MM.1S (cell line): ENCODE data around the gene PDE4C.

ENCODE experiments used
- DNase-seq: peaks from one replicate; pipeline ENCODE4 v3.0.0-alpha.2; 2015
- H2AFZ ChIP-seq: fragments of 300-600 bp; sonication (generic); 2 replicates; pipeline ENCODE4 v1.6.0; 2016; ENCODE audit warnings: antibody characterized with exemption, low read length
- H3F3A ChIP-seq: fragments of 300-600 bp; sonication (generic); 2 replicates; pipeline ENCODE4 v1.6.1; 2016; ENCODE audit warnings: mild to moderate bottlenecking, antibody characterized with exemption, low read length, moderate library complexity, mixed read lengths; ENCODE audit not compliant: insufficient read depth
- H3K27ac ChIP-seq: fragments of 300-600 bp; sonication (generic); 2 replicates; pipeline ENCODE4 v1.5.1; 2016; ENCODE audit warnings: mild to moderate bottlenecking, low read length
- H3K27me3 ChIP-seq: fragments of 300-600 bp; sonication (generic); replicated peaks from 2 replicates; pipeline ENCODE4 v1.6.0; 2016; ENCODE audit warnings: low read length; ENCODE audit not compliant: insufficient read depth
- H3K36me3 ChIP-seq: fragments of 300-600 bp; sonication (generic); replicated peaks from 2 replicates; pipeline ENCODE4 v1.6.1; 2016; ENCODE audit warnings: mild to moderate bottlenecking, low read length, mixed read lengths; ENCODE audit not compliant: insufficient read depth
- H3K4me1 ChIP-seq: fragments of 300-600 bp; sonication (generic); 2 replicates; pipeline ENCODE4 v1.6.1; 2016; ENCODE audit warnings: low read length, mixed read lengths
- H3K4me2 ChIP-seq: fragments of 300-600 bp; sonication (generic); 2 replicates; pipeline ENCODE4 v1.6.0; 2016; ENCODE audit warnings: low read depth, low read length
- H3K4me3 ChIP-seq: fragments of 300-600 bp; sonication (generic); 2 replicates; pipeline ENCODE4 v1.5.1; 2016; ENCODE audit warnings: low read length, mixed read lengths
- H3K79me2 ChIP-seq: fragments of 300-600 bp; sonication (generic); 2 replicates; pipeline ENCODE4 v1.6.1; 2016; ENCODE audit warnings: mixed run types, low read length, mixed read lengths
- H3K9ac ChIP-seq: fragments of 300-600 bp; sonication (generic); 2 replicates; pipeline ENCODE4 v1.6.1; 2016; ENCODE audit warnings: low read length, mixed read lengths
- H3K9me2 ChIP-seq: fragments of 300-600 bp; sonication (generic); replicated peaks from 2 replicates; pipeline ENCODE4 v1.6.1; 2016; ENCODE audit warnings: mild to moderate bottlenecking, low read length, mixed read lengths; ENCODE audit not compliant: insufficient read depth
- H3K9me3 ChIP-seq: fragments of 300-600 bp; sonication (generic); replicated peaks from 2 replicates; pipeline ENCODE4 v1.6.1; 2016; ENCODE audit warnings: mild to moderate bottlenecking, low read length, mixed read lengths; ENCODE audit not compliant: insufficient read depth
- H4K20me1 ChIP-seq: fragments of 300-600 bp; sonication (generic); 2 replicates; pipeline ENCODE4 v1.6.1; 2016; ENCODE audit warnings: mild to moderate bottlenecking, low read length, moderate library complexity, mixed read lengths; ENCODE audit not compliant: insufficient read depth
- CTCF ChIP-seq: fragments of 300-600 bp; sonication (generic); IDR thresholded peaks from 2 replicates; pipeline ENCODE4 v1.5.1; 2016; ENCODE audit warnings: antibody characterized with exemption, low read length, mixed read lengths
- EZH2 ChIP-seq: fragments of 300-600 bp; sonication (generic); optimal IDR thresholded peaks from 2 replicates; pipeline ENCODE3; 2017; ENCODE audit warnings: low read depth, mild to moderate bottlenecking, antibody characterized with exemption, low read length, mixed read lengths
- EZH2phosphoT487 ChIP-seq: fragments of 300-600 bp; sonication (generic); IDR thresholded peaks from 2 replicates; pipeline ENCODE4 v1.6.1; 2018; ENCODE audit warnings: antibody characterized with exemption, low read length

PDE4C gene

GRCh38 chr19:18269070-18269723, 43.0 kb upstream of the PDE4C start:
- no peaks in the 10 kb centered on the region for H3K9me2 ChIP-seq

GRCh38 chr19:18266771-18267686, 40.8 kb upstream of the PDE4C start:
- H2AFZ ChIP-seq, result no peak overlapping the region
- TF ChIP-seq EZH2phosphoT487 (no peak), EZH2 (no peak), CTCF (no peak)

More at GRCh38 chr19:18269070-18269723, 43.0 kb upstream of the PDE4C start:
- Histone ChIP-seq H3F3A (no peaks in the 10 kb centered on the region), H2AFZ (no peak overlapping the region), H3K4me2 (no peak overlapping the region), H3K9me3 (no peaks in the 10 kb centered on the region), H4K20me1 (no peaks in the 10 kb centered on the region), H3K4me3 (no peak overlapping the region), H3K9ac (no peak overlapping the region), H3K27ac (no peak overlapping the region), H3K4me1 (no peaks in the 10 kb centered on the region), H3K79me2 (no peaks in the 10 kb centered on the region), H3K27me3 (peaks cover 42% of the 10 kb centered on the region), H3K36me3 (no peaks in the 10 kb centered on the region)
- DNase-seq, result no peak
- TF ChIP-seq CTCF, result no peak
- TF ChIP-seq EZH2phosphoT487, result no peak
- no peak for TF ChIP-seq EZH2

GRCh38 chr19:18265582-18265981, 39.3 kb upstream of the PDE4C start:
- no peaks in the 10 kb centered on the region for H3K9me3 ChIP-seq
- no peak for TF ChIP-seq EZH2
- TF ChIP-seq CTCF, result no peak
- TF ChIP-seq EZH2phosphoT487, result no peak
- H4K20me1 ChIP-seq, result no peaks in the 10 kb centered on the region
- H3K4me1 ChIP-seq, result no peaks in the 10 kb centered on the region
- H3F3A ChIP-seq, result no peaks in the 10 kb centered on the region
- no peak overlapping the region for H3K4me3 ChIP-seq
- H3K9ac ChIP-seq, result no peak overlapping the region
- no peaks in the 10 kb centered on the region for H3K36me3 ChIP-seq
- no peak overlapping the region for H3K27ac ChIP-seq
- no peak overlapping the region for H2AFZ ChIP-seq
- H3K4me2 ChIP-seq, result no peak overlapping the region
- no peaks in the 10 kb centered on the region for H3K9me2 ChIP-seq
- DNase-seq, result no peak
- no peaks in the 10 kb centered on the region for H3K79me2 ChIP-seq
- peaks cover 58% of the 10 kb centered on the region for H3K27me3 ChIP-seq

More at GRCh38 chr19:18266771-18267686, 40.8 kb upstream of the PDE4C start:
- Histone ChIP-seq H3K27ac (no peak overlapping the region), H3K4me1 (no peaks in the 10 kb centered on the region), H3K9me3 (no peaks in the 10 kb centered on the region), H3F3A (no peaks in the 10 kb centered on the region), H3K9me2 (no peaks in the 10 kb centered on the region), H3K36me3 (no peaks in the 10 kb centered on the region), H3K27me3 (peaks cover 61% of the 10 kb centered on the region), H3K9ac (no peak overlapping the region), H4K20me1 (no peaks in the 10 kb centered on the region), H3K4me3 (no peak overlapping the region), H3K4me2 (no peak overlapping the region), H3K79me2 (no peaks in the 10 kb centered on the region)
- no peak for DNase-seq
